Caco-2 (cell line): ENCODE measurements around the gene N4BP2. TPM values are rescaled to one million over a fixed set of nuclear protein-coding genes. Genes with fewer than 3 reads are reported as not detected.

Source experiments
- BruUV-seq: library from RNA; stranded (reverse); fragments of 400-500 nt; replicated peaks from 2 replicates; lab custom pipeline; 2021; lab: Mats Ljungman, UMichigan
- CTCF ChIA-PET: fragments of 300-600 bp; sonication (Branson Sonifier 250); formaldehyde crosslinking; loops from one replicate; lab custom pipeline; 2022; ENCODE audit warnings: antibody characterized with exemption; lab: Charles Lee
- POLR2A ChIA-PET: fragments of 300-600 bp; sonication (Branson Sonifier 250); formaldehyde crosslinking; loops from one replicate; lab custom pipeline; 2022; ENCODE audit warnings: antibody characterized with exemption; lab: Charles Lee
- DNase-seq, 2 experiments: peaks; one replicate each; pipeline versions ENCODE4 v3.0.0 to v3.0.0-alpha.2; 2020 to 2022
- H3K27me3 ChIP-seq: replicated peaks from 2 replicates; pipeline ENCODE4 v1.6.0; 2011; ENCODE audit warnings: low read length; ENCODE audit not compliant: control insufficient read depth, insufficient read depth
- H3K36me3 ChIP-seq: 2 replicates; pipeline ENCODE4 v1.5.1; 2011; ENCODE audit warnings: low read length; ENCODE audit not compliant: control insufficient read depth, insufficient read depth
- H3K4me1 ChIP-seq: fragments of 250-450 bp; sonication (Bioruptor Pico); 2 replicates; pipeline ENCODE4 v1.5.1; 2020; ENCODE audit warnings: mild to moderate bottlenecking
- H3K4me3 ChIP-seq: 2 replicates; pipeline ENCODE4 v1.5.1; 2011; ENCODE audit warnings: low read depth, mild to moderate bottlenecking, control low read depth, low read length
- H3K9me3 ChIP-seq: fragments of 250-450 bp; sonication (Bioruptor Pico); 2 replicates; pipeline ENCODE4 v1.5.1; 2020; ENCODE audit warnings: mild to moderate bottlenecking, moderate library complexity
- H3K27ac Mint-ChIP-seq: one replicate; pipeline ENCODE4 v1.8.0; 2022; ENCODE audit warnings: mixed read lengths; ENCODE audit not compliant: unreplicated experiment
- H3K27me3 Mint-ChIP-seq: one replicate; pipeline ENCODE4 v1.8.0; 2022; ENCODE audit warnings: mixed read lengths; ENCODE audit not compliant: insufficient read depth, unreplicated experiment
- H3K36me3 Mint-ChIP-seq: one replicate; pipeline ENCODE4 v1.8.0; 2022; ENCODE audit warnings: mild to moderate bottlenecking, mixed read lengths; ENCODE audit not compliant: insufficient read depth, unreplicated experiment
- H3K4me1 Mint-ChIP-seq: one replicate; pipeline ENCODE4 v1.8.0; 2022; ENCODE audit warnings: low read depth, mixed read lengths; ENCODE audit not compliant: unreplicated experiment
- H3K4me3 Mint-ChIP-seq: one replicate; pipeline ENCODE4 v1.8.0; 2022; ENCODE audit warnings: mild to moderate bottlenecking, moderate library complexity, mixed read lengths; ENCODE audit not compliant: unreplicated experiment
- H3K9me3 Mint-ChIP-seq: one replicate; pipeline ENCODE4 v1.8.0; 2022; ENCODE audit warnings: mixed read lengths; ENCODE audit not compliant: unreplicated experiment
- CTCF ChIP-seq, 2 experiments: fragments of 200-600 bp in 1 of 2; IDR thresholded peaks; 1 replicate in 1 of 2; 2 replicates in 1 of 2; pipeline versions ENCODE4 v1.5.1 to v1.8.0; 2011 to 2022; ENCODE audit warnings: antibody characterized with exemption in 1 of 2, control low read depth in 1 of 2, inconsistent platforms in 1 of 2, low read depth in 1 of 2, low read length in 1 of 2, mild to moderate bottlenecking in 1 of 2, moderate library complexity in 1 of 2; ENCODE audit not compliant: insufficient read depth in 1 of 2, severe bottlenecking in 1 of 2, unreplicated experiment in 1 of 2
- intact Hi-C: fragments of 100-400 bp; cut with micrococcal nuclease; formaldehyde crosslinking; loops from one replicate; pipeline ENCODE4 v1.10.0; 2022; ENCODE audit not compliant: unreplicated experiment
- total RNA-seq: library from RNA; stranded (reverse); gene quantifications from 2 replicates; pipeline ENCODE4 v1.2.3, GENCODE V29; 2022

N4BP2 gene
- total RNA-seq, 1 experiment from 2014 or later: 28.7 TPM

- CTCF ChIA-PET: no interaction called here
- H3K36me3 ChIP-seq: no peaks in the 10 kb centered on the region
- intact Hi-C loops: loop anchor here (5.0 kb wide), 1 partner anchor 114 kb away; no protein-coding TSS in a partner anchor
- Mint-ChIP-seq H3K36me3 (no peaks in the 10 kb centered on the region), H3K4me3 (no peak overlapping the region), H3K27me3 (no peaks in the 10 kb centered on the region), H3K9me3 (no peaks in the 10 kb centered on the region), H3K27ac (no peak overlapping the region), H3K4me1 (peaks cover 20% of the 10 kb centered on the region)
- DNase-seq: no peak
- no TSS peak for BruUV-seq
- H3K4me1 ChIP-seq: peaks cover 19% of the 10 kb centered on the region
- H3K4me3 ChIP-seq: no peak overlapping the region
- no peaks in the 10 kb centered on the region for H3K27me3 ChIP-seq
- H3K9me3 ChIP-seq: no peaks in the 10 kb centered on the region
- POLR2A ChIA-PET: no interaction called here
- TF ChIP-seq CTCF (IDR thresholded peaks at IDR 0.05; ENCODE audit: insufficient read depth in 1 of 2, low read depth in 1 of 2, low read length in 1 of 2, severe bottlenecking in 1 of 2, unreplicated experiment in 1 of 2): no peak
Observed at GRCh38 chr4:40193016-40193571, 136.4 kb downstream of the N4BP2 start.

GRCh38 chr4:40193578-40193977, 136.9 kb downstream of the N4BP2 start:
- intact Hi-C loops: loop anchor here (5.0 kb wide), 1 partner anchor 114 kb away; no protein-coding TSS in a partner anchor
- Mint-ChIP-seq H3K4me1 (peaks cover 22% of the 10 kb centered on the region), H3K4me3 (no peak overlapping the region), H3K9me3 (no peaks in the 10 kb centered on the region), H3K36me3 (no peaks in the 10 kb centered on the region), H3K27ac (no peak overlapping the region), H3K27me3 (no peaks in the 10 kb centered on the region)
- CTCF ChIA-PET: no interaction called here
- Histone ChIP-seq H3K27me3 (no peaks in the 10 kb centered on the region), H3K36me3 (no peaks in the 10 kb centered on the region), H3K9me3 (no peaks in the 10 kb centered on the region), H3K4me3 (no peak overlapping the region), H3K4me1 (peaks cover 19% of the 10 kb centered on the region)
- no peak for DNase-seq
- no TSS peak for BruUV-seq
- no peak for TF ChIP-seq CTCF (IDR thresholded peaks at IDR 0.05; ENCODE audit: insufficient read depth in 1 of 2, low read depth in 1 of 2, low read length in 1 of 2, severe bottlenecking in 1 of 2, unreplicated experiment in 1 of 2)
- POLR2A ChIA-PET: no interaction called here

- BruUV-seq: no TSS peak
- Mint-ChIP-seq H3K27ac (no peak overlapping the region), H3K4me1 (peaks cover 22% of the 10 kb centered on the region), H3K36me3 (no peaks in the 10 kb centered on the region), H3K27me3 (no peaks in the 10 kb centered on the region), H3K9me3 (no peaks in the 10 kb centered on the region), H3K4me3 (no peak overlapping the region)
- intact Hi-C loops: loop anchor here (5.0 kb wide), 1 partner anchor 113 kb away; no protein-coding TSS in a partner anchor
- TF ChIP-seq CTCF (IDR thresholded peaks at IDR 0.05; ENCODE audit: insufficient read depth in 1 of 2, low read depth in 1 of 2, low read length in 1 of 2, severe bottlenecking in 1 of 2, unreplicated experiment in 1 of 2): no peak
- POLR2A ChIA-PET: no interaction called here
- Histone ChIP-seq H3K4me1 (peaks cover 19% of the 10 kb centered on the region), H3K27me3 (no peaks in the 10 kb centered on the region), H3K4me3 (no peak overlapping the region), H3K9me3 (no peaks in the 10 kb centered on the region), H3K36me3 (no peaks in the 10 kb centered on the region)
- DNase-seq: no peak
- CTCF ChIA-PET: no interaction called here
Observed at GRCh38 chr4:40194602-40195161, 138.0 kb downstream of the N4BP2 start.
